Stimulated activated CD4-positive, alpha-beta T cell treated with anti-CD3 and anti-CD28 coated beads, Interleukin-4, amount 100 ng/mL, for 1 hour (primary cell): ENCODE measurements around the gene PITX2.

Source experiments
- DNase-seq: peaks from one replicate; pipeline ENCODE4 v3.0.0-alpha.2; 2020

Gene PITX2

DNA sequence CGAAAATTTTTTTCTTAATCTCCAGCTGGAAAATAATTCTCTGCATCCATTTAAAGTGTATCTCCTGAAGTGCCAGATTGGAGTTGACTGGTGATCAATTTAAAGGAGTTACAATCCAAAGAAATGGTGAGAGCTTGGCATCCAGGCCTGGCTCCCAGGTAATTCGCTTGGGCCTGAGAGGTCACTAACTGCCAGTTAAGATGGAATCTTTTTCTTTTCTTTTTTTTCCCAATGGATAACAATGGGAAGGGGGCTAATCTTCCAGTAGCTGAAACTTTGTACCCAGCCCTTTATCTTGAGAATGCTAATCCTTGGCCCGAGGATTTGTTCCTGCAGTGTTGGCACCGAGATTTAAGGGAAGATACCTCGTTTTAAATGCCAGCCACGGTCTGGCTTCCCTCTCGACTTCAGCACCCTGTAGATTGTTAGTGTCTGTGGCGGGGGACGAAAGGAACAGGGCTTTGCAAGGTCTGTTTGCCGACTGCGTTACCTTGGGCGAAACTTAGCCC, 13.3 kb upstream of the PITX2 start:
- no peak for DNase-seq

DNA sequence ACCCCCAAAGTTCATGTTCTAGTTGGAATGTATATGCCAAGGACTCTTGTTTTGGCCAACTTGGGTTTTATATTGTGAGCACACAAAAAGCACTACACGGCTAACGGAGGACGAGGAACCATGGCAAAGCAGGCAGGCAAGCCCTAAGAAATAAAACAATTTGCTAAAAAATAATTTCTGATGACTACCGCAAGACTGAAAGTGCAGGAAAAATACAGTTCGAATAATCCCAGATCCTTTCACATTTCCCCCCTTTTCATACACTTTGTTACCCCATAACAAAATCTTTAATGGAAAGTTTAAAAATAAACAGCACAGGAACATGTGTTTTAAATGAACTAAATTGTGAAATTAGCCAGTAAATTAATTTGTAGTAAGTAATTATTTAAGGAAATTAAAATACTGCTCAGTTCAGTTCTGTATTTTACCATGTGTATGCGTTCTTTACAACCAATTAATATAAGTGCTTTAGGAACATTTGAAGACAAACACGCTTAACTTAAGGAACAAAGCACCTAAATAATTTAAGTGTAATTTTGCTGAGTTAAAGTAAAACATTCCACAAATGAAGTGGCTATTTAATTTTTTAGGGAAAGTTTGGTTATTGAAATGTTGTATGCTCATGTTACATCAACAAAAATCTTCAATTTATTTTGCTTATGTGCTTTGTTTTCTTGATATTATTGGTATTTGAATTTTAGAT, 12.4 kb upstream of the PITX2 start:
- no peak for DNase-seq

DNA sequence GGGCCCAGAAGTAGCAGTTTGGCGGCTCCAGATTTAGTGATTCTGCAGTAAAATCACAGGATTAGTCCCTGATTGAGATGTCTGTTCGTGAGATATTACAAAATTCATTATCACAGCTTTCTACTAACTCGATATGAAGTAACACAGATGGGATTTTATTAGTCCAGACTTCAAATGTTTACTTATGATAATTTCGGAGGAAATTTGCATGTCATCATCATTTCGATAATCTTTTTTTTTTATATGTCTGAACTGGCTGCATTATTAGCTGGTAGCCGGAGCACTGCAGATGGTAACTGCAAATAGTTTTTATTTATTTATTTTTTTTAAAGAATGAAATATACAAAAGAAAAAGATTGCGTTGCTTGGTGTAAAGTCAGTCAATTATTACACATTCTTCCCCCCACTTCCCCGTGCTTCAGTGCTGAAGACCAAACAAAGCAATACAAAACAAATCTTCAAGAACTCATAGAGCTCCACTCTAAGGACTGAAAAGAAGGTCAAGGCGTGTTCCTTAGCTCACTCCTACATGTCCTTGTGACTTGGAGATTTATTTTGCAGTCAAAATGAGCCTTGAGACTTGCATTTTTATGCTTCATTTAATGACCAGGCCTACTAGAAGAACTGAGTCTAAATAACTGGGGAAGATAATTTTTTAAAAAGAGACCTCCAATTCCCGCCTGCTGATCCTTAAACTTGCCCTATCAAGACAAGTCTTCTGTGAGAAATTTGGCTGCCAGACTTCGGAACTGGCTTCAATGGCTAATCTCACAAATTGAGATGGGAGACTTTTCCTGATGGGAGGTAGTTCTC, 11.7 kb upstream of the PITX2 start:
- no peak for DNase-seq

DNA sequence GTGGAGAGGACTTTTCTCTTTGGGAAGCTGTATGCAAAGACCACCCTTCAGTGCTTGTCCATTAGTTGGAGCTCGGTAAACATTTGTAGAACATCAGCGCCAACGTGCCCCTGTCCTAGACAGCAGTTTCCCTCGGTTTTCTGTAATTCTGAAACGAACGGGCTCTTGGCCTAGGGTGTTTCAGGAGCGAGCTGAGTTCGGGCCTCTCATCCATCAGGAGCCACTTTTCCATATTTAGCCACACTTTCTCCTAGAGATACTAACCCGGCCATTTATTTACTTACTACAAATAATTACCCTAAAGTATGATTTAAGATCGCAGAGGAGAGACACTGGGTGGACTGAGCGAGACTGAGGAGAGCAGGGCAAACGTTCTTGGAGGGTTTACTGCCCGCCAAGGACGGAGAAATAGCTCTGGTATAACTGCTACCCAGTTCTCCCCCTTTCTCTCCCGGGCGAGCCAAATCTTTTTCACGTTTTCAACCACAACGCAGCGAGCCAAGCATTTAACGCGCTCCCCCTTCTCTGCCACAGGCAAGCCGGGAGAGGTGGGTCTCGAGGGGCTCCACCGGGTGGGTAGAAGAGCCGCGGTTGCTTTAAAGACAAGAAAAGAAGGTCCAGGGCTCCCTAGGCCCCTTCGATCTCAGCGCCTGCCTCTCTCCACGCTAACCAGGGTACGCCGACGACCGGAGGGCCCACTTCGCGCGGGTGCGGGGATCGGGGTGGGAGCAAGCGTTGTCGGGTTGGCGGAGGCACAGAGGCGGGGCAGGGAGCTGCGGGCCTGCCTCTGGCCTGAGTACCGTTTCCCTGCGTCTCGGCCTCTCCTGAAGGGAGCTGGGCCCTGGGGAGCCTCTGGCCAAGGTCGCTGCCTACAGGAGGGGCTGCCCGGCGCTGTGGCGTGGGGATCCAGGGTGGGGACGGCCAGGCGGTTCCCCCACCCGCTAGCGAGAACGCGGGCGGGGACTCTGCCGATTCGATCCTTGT, 10.8 kb upstream of the PITX2 start:
- DNase-seq: no peak

- no peak for DNase-seq
These were observed 9.9 kb upstream of the PITX2 start for GRCh38 chr4:110632506-110633357.

- DNase-seq: peak; percentile 20
These were observed 9.0 kb upstream of the PITX2 start for GRCh38 chr4:110631584-110632505.

DNA sequence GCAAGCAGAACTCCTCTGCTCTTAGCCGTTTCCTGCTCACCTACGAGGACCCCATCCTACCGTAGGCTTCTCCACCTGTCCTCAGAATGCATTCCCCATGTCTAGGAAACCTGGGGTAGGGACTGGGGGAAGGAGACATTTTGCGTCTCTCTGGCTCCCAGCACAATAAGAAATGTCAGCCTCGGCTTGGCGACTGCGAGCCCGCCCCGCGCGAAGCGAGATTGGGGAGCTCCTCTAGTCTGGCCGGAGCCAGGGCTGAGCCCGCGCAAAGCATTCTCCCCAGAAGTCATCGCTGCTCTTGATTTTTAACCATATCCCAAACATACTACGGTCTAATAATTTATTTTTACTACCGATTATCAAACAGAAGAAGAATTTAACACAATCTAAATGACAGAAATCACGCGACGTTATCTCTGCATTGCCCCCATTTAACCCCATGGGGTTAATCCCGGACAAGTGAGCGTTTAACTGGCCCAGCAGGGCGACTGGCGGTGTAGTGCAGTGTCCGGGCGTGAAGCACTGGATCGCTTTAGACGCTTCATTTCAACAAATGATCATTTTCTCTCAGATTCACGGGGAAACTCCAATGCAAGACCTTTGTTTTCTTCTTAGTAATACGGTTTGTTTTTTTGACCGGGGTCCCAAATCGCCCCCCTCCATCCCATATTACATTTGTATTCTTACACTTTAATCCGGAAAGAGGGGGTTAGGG, 8.0 kb upstream of the PITX2 start:
- DNase-seq: no peak

GRCh38 chr4:110629780-110630687, 7.2 kb upstream of the PITX2 start:
- no peak for DNase-seq

- DNase-seq: no peak
These were observed 6.4 kb upstream of the PITX2 start for GRCh38 chr4:110629214-110629754.

DNA sequence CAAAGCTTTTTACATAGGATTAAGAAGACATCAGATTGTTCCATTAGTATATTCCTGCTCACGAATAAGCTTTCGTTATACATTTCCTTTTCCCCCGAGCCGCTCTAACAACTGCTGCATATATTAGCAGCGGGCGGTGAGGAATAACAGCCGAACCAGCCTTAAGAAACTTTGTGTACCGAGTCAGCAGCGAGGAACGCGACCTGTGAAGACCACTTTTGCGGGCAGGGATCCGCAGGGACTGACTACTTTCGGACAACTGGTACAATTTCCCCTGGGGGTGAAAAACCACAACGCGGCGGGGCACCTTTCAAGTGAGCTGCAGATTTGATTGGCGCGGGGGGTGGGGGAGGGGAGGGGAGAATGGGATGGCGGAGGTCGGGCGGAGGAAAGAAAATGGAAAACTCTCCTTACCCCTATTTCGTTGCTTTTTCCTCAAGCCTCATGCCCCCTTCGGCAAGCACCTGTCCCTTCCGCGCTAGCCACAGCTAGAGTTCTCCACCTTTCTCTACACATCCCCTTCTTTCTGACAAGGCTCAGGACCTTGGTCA, 5.9 kb upstream of the PITX2 start:
- no peak for DNase-seq

DNA sequence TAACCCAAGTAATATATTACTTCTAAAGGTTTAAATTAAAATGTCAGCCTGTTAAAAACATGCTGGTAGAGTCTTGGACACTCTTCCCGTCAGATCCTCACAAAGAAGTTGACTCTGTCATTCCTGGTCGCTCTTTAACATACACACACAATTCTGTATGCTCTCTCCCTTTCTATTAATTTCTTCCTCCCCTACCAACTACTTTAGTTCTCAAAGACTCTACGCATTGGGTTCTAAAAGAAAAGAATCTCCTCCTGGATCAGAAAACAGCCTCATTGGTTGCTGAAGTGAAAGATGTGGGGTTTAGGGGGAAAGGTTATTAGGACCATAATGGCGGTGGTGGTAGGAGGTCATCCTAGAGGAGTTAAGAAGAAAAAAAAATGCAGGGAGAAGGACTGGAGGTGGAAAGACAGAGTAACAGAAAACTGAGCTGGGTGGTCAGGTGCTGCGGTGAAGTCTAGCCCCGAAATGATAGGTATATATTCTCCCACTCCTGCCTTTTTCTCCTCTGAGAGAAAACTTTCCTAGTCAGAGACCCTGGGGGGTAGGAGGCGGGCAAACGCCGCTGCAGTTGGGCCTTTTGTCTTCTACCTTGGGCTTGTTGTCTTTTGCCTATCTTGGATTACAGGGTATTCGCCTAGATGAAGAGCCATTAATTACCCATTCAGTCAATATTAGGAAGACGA, 5.2 kb upstream of the PITX2 start:
- DNase-seq: no peak

- no peak for DNase-seq
These were observed 3.8 kb upstream of the PITX2 start for GRCh38 chr4:110626532-110627153.

DNA sequence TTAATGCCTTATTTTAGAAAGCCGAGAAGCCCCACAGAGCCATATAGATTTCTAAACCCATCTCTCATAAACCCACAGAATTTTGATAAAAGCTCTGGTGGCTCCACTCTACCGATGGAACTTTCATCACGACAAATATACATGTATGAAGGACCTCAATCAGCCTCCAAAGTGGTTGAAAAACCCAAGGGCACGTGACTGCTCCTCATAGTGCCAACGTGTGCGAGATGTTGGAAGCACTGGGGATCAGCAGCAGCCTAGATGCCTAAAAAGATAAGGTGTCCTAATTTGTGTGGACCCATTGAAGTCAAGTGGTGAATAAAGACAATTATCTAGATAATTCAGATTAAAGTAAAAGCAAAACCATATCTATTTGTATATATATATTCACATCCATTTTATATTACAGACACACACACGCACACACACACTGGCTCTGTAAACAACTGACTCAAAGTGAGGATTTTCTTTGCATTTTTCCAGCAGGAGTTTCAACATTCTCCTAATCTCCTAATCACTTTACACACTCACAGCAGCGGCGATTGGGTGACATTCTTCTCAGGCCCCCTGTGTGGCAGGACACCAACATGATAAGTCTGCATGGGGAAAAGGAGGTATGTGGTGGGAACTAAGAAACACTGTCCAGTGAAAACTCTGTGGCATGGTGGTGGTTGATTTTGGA, 2.8 kb upstream of the PITX2 start:
- DNase-seq: no peak

DNA sequence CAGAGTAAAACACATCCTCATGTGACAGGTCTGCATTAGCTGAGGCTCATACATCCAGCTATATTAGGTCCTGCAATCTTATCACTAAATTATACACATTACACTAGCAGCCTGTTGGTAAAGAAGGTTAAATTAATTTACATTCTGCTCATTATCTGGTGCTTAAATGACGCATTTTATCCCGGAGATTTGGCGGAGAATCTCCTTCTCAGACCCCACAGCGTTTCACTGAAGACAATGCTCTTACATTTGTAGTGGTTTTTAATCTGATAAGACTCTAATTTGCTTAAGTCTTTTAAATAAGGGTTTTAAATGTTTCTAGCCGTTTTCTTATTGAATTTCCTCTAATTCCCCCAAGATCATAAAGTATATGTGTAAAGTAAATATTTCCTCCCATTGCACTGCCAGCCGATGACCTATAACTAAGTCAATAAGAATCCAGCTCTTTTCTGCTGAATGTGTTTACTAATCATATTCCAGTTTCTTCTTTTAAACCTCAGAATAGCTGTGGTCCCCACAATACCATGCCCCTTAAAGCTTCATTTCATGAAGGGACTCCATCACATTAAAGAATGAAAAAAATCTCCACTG, 2.1 kb upstream of the PITX2 start:
- DNase-seq: no peak

DNA sequence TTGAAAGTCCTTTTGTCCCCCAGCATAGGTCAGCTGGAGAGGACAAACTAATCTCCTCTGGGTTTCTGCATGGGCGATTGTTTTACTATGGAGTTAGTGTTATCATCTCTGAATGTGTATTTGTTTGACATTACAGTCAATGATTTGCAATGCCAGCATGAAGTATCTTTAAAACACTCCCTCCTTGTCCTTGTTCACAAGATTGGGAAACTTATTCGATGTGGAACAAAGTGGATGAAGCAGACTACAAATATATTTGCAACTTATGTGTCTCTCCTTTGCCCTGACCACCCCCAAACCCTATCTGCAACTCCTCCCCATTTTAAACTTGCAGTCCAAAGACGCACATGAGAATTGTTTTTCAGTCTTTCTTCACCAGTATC, 1.5 kb upstream of the PITX2 start:
- DNase-seq: no peak

DNA sequence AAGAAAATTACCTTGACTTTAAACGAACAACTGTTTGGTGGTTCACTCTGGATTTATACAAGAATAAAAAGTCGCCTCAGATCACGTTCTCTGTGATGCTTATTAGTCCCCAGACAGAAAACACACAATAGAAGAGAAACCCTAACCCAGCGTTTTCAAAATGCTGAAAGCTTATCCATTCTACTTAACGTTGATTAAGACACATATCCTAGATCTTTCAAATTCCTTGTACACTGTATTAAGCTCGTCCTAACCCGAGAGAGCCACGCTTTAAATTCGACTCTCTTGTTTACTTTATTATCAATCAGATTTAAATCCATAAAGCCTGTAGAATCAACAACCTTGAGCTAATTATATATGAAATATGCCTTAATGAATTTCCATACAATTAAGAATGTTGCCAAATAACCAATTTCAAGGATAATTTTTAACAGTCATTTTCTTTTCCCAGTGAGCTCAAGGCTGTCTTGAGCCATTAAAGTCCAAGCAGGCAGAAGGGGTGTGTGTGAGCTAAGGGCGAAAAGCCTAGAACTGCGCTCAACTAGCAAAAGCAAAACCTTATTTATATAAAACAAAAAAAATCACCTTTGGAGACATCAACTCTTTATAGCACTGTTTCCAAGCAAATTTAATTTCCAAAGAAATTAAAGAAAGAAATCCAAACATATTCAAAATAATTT, 981 bp upstream of the PITX2 start:
- DNase-seq: no peak
